ENCODE results near the gene SLC2A8.
A peak's percentile ranks its signal among the peaks of the same experiment; 100 is the strongest.

SLC2A8 gene

GRCh38 chr9:127444283-127444920, 47.4 kb downstream of the SLC2A8 start:
- no peak for DNase-seq

- DNase-seq, result no peak
Observed at GRCh38 chr9:127444921-127445850, 48.2 kb downstream of the SLC2A8 start.

GRCh38 chr9:127445851-127446712, 49.1 kb downstream of the SLC2A8 start:
- no peak for DNase-seq

- no peak for DNase-seq
Observed at GRCh38 chr9:127446713-127447415, 49.9 kb downstream of the SLC2A8 start.

- no peak for DNase-seq
Observed at GRCh38 chr9:127447416-127448111, 50.6 kb downstream of the SLC2A8 start.

GRCh38 chr9:127448112-127448805, 51.3 kb downstream of the SLC2A8 start:
- DNase-seq, result no peak

GRCh38 chr9:127449332-127449966, 52.5 kb downstream of the SLC2A8 start:
- no peak for DNase-seq

- peak; percentile 50 for DNase-seq
Observed at GRCh38 chr9:127450243-127450760, 53.3 kb downstream of the SLC2A8 start.

- peak; percentile 94 for DNase-seq
Observed at GRCh38 chr9:127450830-127451607, 54.0 kb downstream of the SLC2A8 start, which contains the start of the genes LRSAM1 and RPL12. TSS of gene LRSAM1 (plus strand) at chr9:127451510. CDS start at chr9:127454528, 3,018 bp downstream. TSS of gene RPL12 (minus strand) at chr9:127451406. CDS start at chr9:127451317, 89 bp downstream.

- peak; percentile 71 for DNase-seq
Observed at GRCh38 chr9:127451608-127451857, 54.6 kb downstream of the SLC2A8 start.

GRCh38 chr9:127451858-127452656, 55.1 kb downstream of the SLC2A8 start:
- no peak for DNase-seq

GRCh38 chr9:127452691-127453090, 55.7 kb downstream of the SLC2A8 start:
- no peak for DNase-seq

GRCh38 chr9:127455324-127455992, 58.5 kb downstream of the SLC2A8 start:
- DNase-seq, result no peak

GRCh38 chr9:127457191-127457878, 60.4 kb downstream of the SLC2A8 start:
- no peak for DNase-seq
